K562 (cell line): Measurements from ENCODE around the gene MBD1.

ENCODE experiments used
- CTCF ChIP-seq, 3 experiments: IDR thresholded peaks in 2 of 3; conservative IDR thresholded peaks in 1 of 3; 2 replicates each; pipeline ENCODE4 v1.5.1; 2011 to 2012; ENCODE audit warnings: low read length in 3 of 3, mild to moderate bottlenecking in 3 of 3, control low read depth in 2 of 3, improper control_type of control experiment in 1 of 3, inconsistent platforms in 1 of 3, low read depth in 1 of 3, mixed read lengths in 1 of 3, moderate library complexity in 1 of 3; ENCODE audit not compliant: insufficient read depth in 2 of 3
- GATA2 ChIP-seq: sonication (generic); formaldehyde crosslinking; IDR thresholded peaks from 2 replicates; pipeline ENCODE4 v1.4.0; 2020; ENCODE audit warnings: mild to moderate bottlenecking, missing genetic modification reagents
- HNRNPL ChIP-seq: fragments of 200-400 bp; formaldehyde crosslinking; IDR thresholded peaks from 2 replicates; pipeline ENCODE4 v1.6.1; 2017; ENCODE audit warnings: low read depth, mild to moderate bottlenecking, low read length
- JUND ChIP-seq, 2 experiments: IDR thresholded peaks; 2 replicates in 1 of 2; 3 replicates in 1 of 2; pipeline ENCODE4 v1.6.1; 2011; ENCODE audit warnings: borderline replicate concordance in 2 of 2, low read depth in 2 of 2, low read length in 2 of 2, improper control_type of control experiment in 1 of 2, missing biosample characterization in 1 of 2, missing genetic modification characterization in 1 of 2, missing genetic modification reagents in 1 of 2
- KDM5B ChIP-seq: fragments of 200-600 bp; sonication (generic); IDR thresholded peaks from 2 replicates; pipeline ENCODE4 v1.6.1; 2012; ENCODE audit warnings: low read depth, mild to moderate bottlenecking, moderate library complexity, low read length, control low read depth, inconsistent platforms; ENCODE audit not compliant: insufficient replicate concordance
- LARP7 ChIP-seq: fragments of 450-650 bp; IDR thresholded peaks from 2 replicates; pipeline ENCODE4 v1.6.1; 2016
- MAFF ChIP-seq: IDR thresholded peaks from 2 replicates; pipeline ENCODE4 v1.6.1; 2012; ENCODE audit warnings: low read length, improper control_type of control experiment
- RFX5 ChIP-seq: IDR thresholded peaks from 2 replicates; pipeline ENCODE4 v1.6.1; 2011; ENCODE audit warnings: low read depth, mild to moderate bottlenecking, improper control_type of control experiment, low read length
- ZBTB1 ChIP-seq: sonication (generic); formaldehyde crosslinking; IDR thresholded peaks from 2 replicates; pipeline ENCODE4 v1.8.1; 2023; ENCODE audit warnings: missing genetic modification reagents, low read depth, mild to moderate bottlenecking, borderline replicate concordance
- ZC3H4 ChIP-seq: sonication (generic); formaldehyde crosslinking; IDR thresholded peaks from 2 replicates; pipeline ENCODE4 v1.9.0; 2021; ENCODE audit warnings: missing genetic modification reagents, borderline replicate concordance
- ZFX ChIP-seq: sonication (generic); formaldehyde crosslinking; IDR thresholded peaks from 2 replicates; pipeline ENCODE4 v1.8.0; 2022; ENCODE audit warnings: mild to moderate bottlenecking, missing genetic modification reagents, moderate library complexity
- TF ChIP-seq, protein P1 (sequence below): sonication (generic); formaldehyde crosslinking; IDR thresholded peaks from 2 replicates; pipeline ENCODE4 v1.8.1; 2023; ENCODE audit warnings: mild to moderate bottlenecking, missing genetic modification reagents

DNA sequence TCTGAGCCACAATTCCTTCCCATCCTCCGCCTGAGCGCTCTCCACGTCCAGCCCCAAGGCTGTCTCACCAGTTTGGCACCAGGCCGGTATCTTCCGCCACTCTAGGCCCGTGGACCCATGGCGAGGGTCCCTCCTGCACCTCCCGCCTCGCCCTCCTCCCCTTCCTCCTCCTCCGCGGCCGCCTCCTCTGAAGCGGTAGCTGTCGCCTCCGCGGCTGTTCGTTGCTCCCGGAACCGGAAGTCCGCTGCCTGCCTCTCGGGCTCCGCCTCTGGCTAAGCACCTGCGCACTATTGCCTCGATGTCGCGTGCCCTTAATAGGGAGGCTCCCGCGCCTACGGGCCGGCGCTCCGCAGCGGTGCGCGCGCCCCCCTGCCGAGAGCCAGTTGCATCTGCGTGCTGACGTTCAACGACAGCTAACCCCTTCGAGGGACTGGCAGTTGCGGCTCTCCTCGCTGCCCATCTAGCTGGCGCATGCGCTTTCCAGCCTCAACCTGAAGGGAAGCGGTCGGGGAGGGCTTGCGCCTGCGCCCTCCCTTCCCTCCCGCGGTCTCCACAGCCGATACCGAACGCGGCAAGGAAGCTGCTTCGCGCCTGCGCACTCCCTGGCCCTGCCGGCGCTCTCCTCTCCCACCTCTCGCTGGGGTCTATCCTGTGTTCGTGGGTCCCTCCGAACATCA, at the start of gene MBD1:
- TF ChIP-seq HNRNPL (no peak), GATA2 (CRISPR knock-in tag) (no peak), LARP7 (no peak), MAFF (no peak), JUND (IDR thresholded peaks at IDR 0.05; ENCODE audit: borderline replicate concordance, low read depth, low read length) (peak; percentile 35), JUND (tag; IDR thresholded peaks at IDR 0.05; ENCODE audit: borderline replicate concordance, low read depth, low read length) (no peak), CTCF (IDR thresholded peaks at IDR 0.05 in 2 of 3, conservative IDR thresholded peaks at IDR 0.05 in 1 of 3; ENCODE audit: insufficient read depth in 2 of 3, low read depth in 1 of 3, low read length in 3 of 3) (peak in 2 of 3 experiments; percentile 23 to 29; a peak in 2 of 6 replicates), KDM5B (peak; percentile 88), RFX5 (no peak), ZFX (CRISPR knock-in tag) (peak; percentile 31; the same call in 1 of the 2 replicates), ZC3H4 (no peak), ZBTB1 (peak; percentile 76; the same call in 1 of the 2 replicates)
- TF ChIP-seq, protein P1, sequence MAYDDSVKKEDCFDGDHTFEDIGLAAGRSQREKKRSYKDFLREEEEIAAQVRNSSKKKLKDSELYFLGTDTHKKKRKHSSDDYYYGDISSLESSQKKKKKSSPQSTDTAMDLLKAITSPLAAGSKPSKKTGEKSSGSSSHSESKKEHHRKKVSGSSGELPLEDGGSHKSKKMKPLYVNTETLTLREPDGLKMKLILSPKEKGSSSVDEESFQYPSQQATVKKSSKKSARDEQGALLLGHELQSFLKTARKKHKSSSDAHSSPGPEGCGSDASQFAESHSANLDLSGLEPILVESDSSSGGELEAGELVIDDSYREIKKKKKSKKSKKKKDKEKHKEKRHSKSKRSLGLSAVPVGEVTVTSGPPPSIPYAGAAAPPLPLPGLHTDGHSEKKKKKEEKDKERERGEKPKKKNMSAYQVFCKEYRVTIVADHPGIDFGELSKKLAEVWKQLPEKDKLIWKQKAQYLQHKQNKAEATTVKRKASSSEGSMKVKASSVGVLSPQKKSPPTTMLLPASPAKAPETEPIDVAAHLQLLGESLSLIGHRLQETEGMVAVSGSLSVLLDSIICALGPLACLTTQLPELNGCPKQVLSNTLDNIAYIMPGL (CRISPR knock-in tag) = peak; percentile 76; the same call in 1 of the 2 replicates
